Loucy (cell line): Measurements from ENCODE around the gene CFAP410.

Source experiments
- EZH2phosphoT487 ChIP-seq: fragments of 200-600 bp; IDR thresholded peaks from 2 replicates; pipeline ENCODE4 v1.6.1; 2018; ENCODE audit warnings: antibody characterized with exemption, mild to moderate bottlenecking, moderate library complexity, borderline replicate concordance
- TF ChIP-seq, protein P1 (sequence below): fragments of 200-600 bp; sonication (generic); conservative IDR thresholded peaks from 2 replicates; pipeline ENCODE4 v1.5.1; 2014; ENCODE audit warnings: mild to moderate bottlenecking, antibody characterized with exemption, low read length

DNA sequence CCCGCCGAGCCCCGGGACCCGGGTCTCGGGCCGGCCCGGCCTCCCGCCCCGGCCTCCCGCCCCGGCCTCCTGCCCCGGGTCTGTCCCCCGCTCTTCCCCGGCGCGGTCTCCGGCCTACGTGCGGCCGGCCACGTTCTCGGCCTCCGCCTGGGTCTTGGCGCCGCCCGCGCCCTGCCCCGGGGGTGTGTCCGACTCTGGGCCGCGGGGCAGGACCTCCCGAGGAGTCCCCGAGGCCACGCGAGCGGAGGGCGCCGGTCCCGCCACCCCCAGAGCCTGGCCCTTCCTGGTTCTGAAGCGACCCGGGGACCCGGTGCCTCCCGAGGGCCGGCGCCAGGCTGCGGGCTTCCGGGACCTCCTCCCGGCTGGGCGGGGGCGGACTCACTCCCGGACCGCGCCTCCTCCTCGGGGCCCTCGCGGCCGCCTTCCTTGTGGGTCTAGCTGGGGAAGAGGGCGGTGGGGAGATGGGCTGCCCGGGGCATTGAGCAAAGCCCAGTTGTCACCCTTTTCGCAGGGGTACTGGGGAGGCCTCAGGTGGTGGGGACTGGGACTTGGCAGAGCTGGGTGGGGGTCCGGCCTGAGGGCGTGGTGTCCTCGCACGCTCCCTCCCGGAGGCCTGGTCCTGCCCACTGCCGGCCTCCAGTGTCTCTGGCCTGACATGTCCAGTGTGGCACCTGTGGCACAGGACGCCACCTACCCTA is 38.8 kb downstream of the CFAP410 start:
- TF ChIP-seq, protein P1, sequence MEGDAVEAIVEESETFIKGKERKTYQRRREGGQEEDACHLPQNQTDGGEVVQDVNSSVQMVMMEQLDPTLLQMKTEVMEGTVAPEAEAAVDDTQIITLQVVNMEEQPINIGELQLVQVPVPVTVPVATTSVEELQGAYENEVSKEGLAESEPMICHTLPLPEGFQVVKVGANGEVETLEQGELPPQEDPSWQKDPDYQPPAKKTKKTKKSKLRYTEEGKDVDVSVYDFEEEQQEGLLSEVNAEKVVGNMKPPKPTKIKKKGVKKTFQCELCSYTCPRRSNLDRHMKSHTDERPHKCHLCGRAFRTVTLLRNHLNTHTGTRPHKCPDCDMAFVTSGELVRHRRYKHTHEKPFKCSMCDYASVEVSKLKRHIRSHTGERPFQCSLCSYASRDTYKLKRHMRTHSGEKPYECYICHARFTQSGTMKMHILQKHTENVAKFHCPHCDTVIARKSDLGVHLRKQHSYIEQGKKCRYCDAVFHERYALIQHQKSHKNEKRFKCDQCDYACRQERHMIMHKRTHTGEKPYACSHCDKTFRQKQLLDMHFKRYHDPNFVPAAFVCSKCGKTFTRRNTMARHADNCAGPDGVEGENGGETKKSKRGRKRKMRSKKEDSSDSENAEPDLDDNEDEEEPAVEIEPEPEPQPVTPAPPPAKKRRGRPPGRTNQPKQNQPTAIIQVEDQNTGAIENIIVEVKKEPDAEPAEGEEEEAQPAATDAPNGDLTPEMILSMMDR = no peak
- TF ChIP-seq EZH2phosphoT487 = no peak
